GM18519 (cell line): ENCODE data around the gene AGAP1.
"Not testable (repeated sequence)": the region's sequence is repeated elsewhere in the genome, so short reads cannot be mapped to it uniquely, and the experiment has no call there.

Experiments
- ATAC-seq: cut with Tn5 transposase; IDR thresholded peaks from one replicate; pipeline ENCODE4 v1.9.1; 2021; ENCODE audit warnings: mild to moderate bottlenecking, moderate library complexity; ENCODE audit not compliant: unreplicated experiment, low FRiP score

Gene AGAP1

GRCh38 chr2:235747001-235747785 lies 253.3 kb downstream of the AGAP1 start:
- ATAC-seq, result no peak

GRCh38 chr2:235747786-235748091 lies 253.9 kb downstream of the AGAP1 start:
- no peak for ATAC-seq

- ATAC-seq, result no peak
Observed at GRCh38 chr2:235749121-235749770, 255.4 kb downstream of the AGAP1 start.

GRCh38 chr2:235749771-235750160 lies 255.9 kb downstream of the AGAP1 start:
- ATAC-seq, result no peak

GRCh38 chr2:235752846-235753245 lies 259.0 kb downstream of the AGAP1 start:
- no peak for ATAC-seq

GRCh38 chr2:235754357-235755207 lies 260.7 kb downstream of the AGAP1 start:
- ATAC-seq, result no peak

GRCh38 chr2:235756491-235756890 lies 262.6 kb downstream of the AGAP1 start:
- no peak for ATAC-seq

GRCh38 chr2:235757212-235757611 lies 263.4 kb downstream of the AGAP1 start:
- ATAC-seq, result no peak

GRCh38 chr2:235757640-235758039 lies 263.8 kb downstream of the AGAP1 start:
- ATAC-seq, result no peak

GRCh38 chr2:235762832-235763598 lies 269.2 kb downstream of the AGAP1 start:
- ATAC-seq, result no peak

- no peak for ATAC-seq
Observed at GRCh38 chr2:235763816-235764215, 270.0 kb downstream of the AGAP1 start.

- not testable (repeated sequence) for ATAC-seq
Observed at GRCh38 chr2:235764478-235764877, 270.6 kb downstream of the AGAP1 start.

GRCh38 chr2:235765181-235765820 lies 271.5 kb downstream of the AGAP1 start:
- ATAC-seq, result no peak

GRCh38 chr2:235766278-235766677 lies 272.4 kb downstream of the AGAP1 start:
- ATAC-seq, result peak; percentile 54

GRCh38 chr2:235768606-235769005 lies 274.8 kb downstream of the AGAP1 start:
- no peak for ATAC-seq

- ATAC-seq, result no peak
Observed at GRCh38 chr2:235769046-235769445, 275.2 kb downstream of the AGAP1 start.

GRCh38 chr2:235770909-235771820 lies 277.3 kb downstream of the AGAP1 start:
- no peak for ATAC-seq

GRCh38 chr2:235773188-235773928 lies 279.5 kb downstream of the AGAP1 start:
- ATAC-seq, result no peak
